Effector memory CD4-positive, alpha-beta T cell (primary cell): ENCODE measurements around the gene TTBK2.
A peak's percentile ranks its signal among the peaks of the same experiment; 100 is the strongest.

ENCODE experiments used
- DNase-seq, 3 donors: peaks; one replicate each; pipeline ENCODE4 v3.0.0-alpha.2; 2020
- H3K27ac ChIP-seq: 2 replicates; pipeline ENCODE4 v1.7.0; 2013; ENCODE audit warnings: mild to moderate bottlenecking, low read length, moderate library complexity; ENCODE audit not compliant: insufficient read depth, poor library complexity, severe bottlenecking
- H3K27me3 ChIP-seq: replicated peaks from 2 replicates; pipeline ENCODE4 v1.7.0; 2013; ENCODE audit warnings: mild to moderate bottlenecking, low read length; ENCODE audit not compliant: insufficient read depth, control insufficient read depth, poor library complexity, severe bottlenecking
- H3K36me3 ChIP-seq: 2 replicates; pipeline ENCODE4 v1.7.0; 2013; ENCODE audit warnings: mild to moderate bottlenecking, low read length, moderate library complexity; ENCODE audit not compliant: control insufficient read depth, insufficient read depth
- H3K4me1 ChIP-seq: 2 replicates; pipeline ENCODE4 v1.7.0; 2013; ENCODE audit warnings: low read length, mild to moderate bottlenecking; ENCODE audit not compliant: control insufficient read depth, insufficient read depth, poor library complexity, severe bottlenecking
- H3K4me3 ChIP-seq: 2 replicates; pipeline ENCODE4 v1.7.0; 2013; ENCODE audit warnings: low read length, low read depth, mild to moderate bottlenecking; ENCODE audit not compliant: insufficient read depth, poor library complexity, severe bottlenecking
- H3K9me3 ChIP-seq: 2 replicates; pipeline ENCODE4 v1.7.0; 2013; ENCODE audit warnings: mild to moderate bottlenecking, low read length, moderate library complexity; ENCODE audit not compliant: control insufficient read depth

The TTBK2 gene

DNA sequence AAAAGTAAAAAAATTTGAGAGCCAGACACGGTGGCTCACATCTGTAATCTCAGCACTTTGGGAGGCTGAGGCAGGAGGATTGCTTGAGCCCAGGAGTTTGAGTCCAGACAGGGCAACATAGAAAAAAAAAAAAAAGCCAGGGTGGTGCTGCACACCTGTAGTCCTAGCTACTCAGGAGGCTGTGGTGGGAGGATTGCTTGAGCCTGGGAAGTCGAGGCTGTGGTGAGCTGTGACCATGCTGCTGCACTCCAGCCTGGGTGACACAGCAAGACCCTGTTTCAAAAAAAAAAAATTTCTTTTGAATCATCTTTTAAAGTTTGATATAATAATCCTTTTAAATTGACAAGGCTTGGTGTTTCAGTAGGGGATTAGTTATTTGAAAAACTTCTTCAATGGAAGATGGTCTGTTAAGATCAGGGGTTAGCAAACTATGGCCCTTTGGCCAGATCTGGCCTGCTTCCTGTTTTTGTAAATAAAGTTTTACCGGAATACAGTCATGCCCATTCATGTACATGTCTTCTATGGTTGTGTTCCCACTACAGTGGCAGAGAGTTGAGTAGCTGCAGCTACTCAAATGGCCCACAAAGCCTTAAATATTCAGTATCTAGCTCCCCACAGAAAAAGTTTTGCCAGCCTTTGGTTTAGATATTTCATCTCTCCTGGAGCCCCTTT, 212.6 kb downstream of the TTBK2 start:
- no peaks in the 10 kb centered on the region for H3K36me3 ChIP-seq
- H3K27ac ChIP-seq: no peak overlapping the region
- H3K4me1 ChIP-seq: no peaks in the 10 kb centered on the region
- no peaks in the 10 kb centered on the region for H3K27me3 ChIP-seq
- no peaks in the 10 kb centered on the region for H3K9me3 ChIP-seq
- DNase-seq: no peak
- H3K4me3 ChIP-seq: no peak overlapping the region

DNA sequence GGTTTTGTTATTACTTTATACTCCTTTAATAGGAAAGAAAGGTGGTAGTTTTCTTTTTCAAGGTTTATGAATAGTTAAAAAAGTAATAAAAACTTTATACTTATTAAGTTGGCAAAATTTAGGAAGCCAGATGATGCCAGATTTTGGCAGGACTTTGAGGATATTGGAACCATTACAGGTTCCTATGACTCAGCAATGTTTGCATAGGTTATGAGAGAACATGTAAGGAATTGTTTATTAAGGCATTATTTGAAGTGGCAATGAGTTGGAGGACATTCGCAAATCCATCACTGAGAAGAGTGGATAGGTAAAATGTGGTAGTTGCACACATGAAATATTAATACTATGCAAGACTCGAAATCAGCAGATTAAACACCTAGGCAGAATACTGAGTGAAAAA, 213.5 kb downstream of the TTBK2 start:
- no peak for DNase-seq
- Histone ChIP-seq H3K4me3 (no peak overlapping the region), H3K36me3 (no peaks in the 10 kb centered on the region), H3K9me3 (no peaks in the 10 kb centered on the region), H3K27ac (no peak overlapping the region), H3K4me1 (no peaks in the 10 kb centered on the region), H3K27me3 (no peaks in the 10 kb centered on the region)

DNA sequence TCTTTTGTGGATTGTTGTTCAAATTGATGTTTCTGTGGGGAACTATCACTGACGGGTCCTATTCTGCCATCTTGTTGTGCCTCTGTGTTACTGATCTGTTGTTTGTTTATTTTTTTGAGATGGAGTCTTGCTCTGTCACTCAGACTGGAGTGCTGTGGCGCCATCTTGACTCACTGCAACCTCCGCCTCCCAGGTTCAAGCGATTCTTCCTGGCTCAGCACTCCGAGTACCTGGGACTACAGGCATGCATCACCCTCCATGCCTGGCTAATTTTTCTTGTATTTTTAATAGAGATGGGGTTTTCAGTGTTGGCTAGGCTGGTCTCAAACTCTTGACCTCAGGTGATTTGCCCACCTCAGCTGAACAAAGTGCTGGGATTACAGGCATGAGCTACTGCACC, 215.2 kb downstream of the TTBK2 start:
- no peaks in the 10 kb centered on the region for H3K27me3 ChIP-seq
- no peaks in the 10 kb centered on the region for H3K4me1 ChIP-seq
- no peak for DNase-seq
- no peak overlapping the region for H3K27ac ChIP-seq
- no peak overlapping the region for H3K4me3 ChIP-seq
- no peaks in the 10 kb centered on the region for H3K9me3 ChIP-seq
- H3K36me3 ChIP-seq: no peaks in the 10 kb centered on the region

DNA sequence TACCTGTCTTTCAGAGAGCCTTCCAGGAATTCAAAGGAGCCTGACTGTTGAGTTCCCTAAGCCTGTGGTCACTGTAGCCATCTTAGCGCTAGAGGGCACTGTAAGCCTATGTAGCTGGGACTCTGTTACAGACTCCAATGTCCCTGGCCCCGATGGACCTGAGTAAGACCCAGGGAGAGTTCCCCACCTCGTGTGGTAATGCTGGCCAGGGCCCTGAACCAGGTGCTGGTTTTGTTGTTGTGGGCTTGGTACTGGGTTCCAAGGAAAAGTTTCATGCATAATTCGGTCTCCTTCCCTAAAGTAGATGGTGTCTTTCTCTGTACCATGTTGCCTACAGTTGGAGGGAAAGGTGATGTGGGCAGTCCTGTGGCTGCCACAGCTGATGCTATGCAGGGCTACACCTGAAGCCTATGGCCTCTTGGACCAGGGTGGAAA, 216.1 kb downstream of the TTBK2 start:
- H3K27ac ChIP-seq: no peak overlapping the region
- H3K4me1 ChIP-seq: no peaks in the 10 kb centered on the region
- no peaks in the 10 kb centered on the region for H3K36me3 ChIP-seq
- H3K4me3 ChIP-seq: no peak overlapping the region
- DNase-seq: peak; percentile 21 to 42 (median 21)
- no peaks in the 10 kb centered on the region for H3K27me3 ChIP-seq
- H3K9me3 ChIP-seq: no peaks in the 10 kb centered on the region

DNA sequence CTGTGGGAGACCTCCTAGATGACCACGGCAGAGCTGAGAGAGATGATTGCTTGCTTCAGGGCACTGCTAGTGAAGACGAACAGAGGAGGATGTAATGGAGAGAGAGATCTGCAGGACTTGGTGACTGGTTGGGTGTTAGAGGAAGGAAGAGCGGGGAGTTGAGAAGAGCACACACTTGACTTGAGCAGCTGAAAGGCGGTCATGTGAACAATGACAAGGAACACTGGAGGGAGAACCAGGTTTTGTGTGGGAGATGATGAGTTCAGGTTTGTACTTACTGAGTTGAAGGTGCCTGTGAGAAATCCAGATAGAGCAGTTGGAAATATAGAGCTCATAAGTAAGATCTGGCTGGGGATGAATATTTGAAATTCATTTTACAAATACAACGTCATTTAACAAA, 224.0 kb downstream of the TTBK2 start:
- DNase-seq: no peak
- H3K4me1 ChIP-seq: no peaks in the 10 kb centered on the region
- H3K36me3 ChIP-seq: no peaks in the 10 kb centered on the region
- H3K4me3 ChIP-seq: no peak overlapping the region
- H3K9me3 ChIP-seq: no peaks in the 10 kb centered on the region
- no peak overlapping the region for H3K27ac ChIP-seq
- no peaks in the 10 kb centered on the region for H3K27me3 ChIP-seq

DNA sequence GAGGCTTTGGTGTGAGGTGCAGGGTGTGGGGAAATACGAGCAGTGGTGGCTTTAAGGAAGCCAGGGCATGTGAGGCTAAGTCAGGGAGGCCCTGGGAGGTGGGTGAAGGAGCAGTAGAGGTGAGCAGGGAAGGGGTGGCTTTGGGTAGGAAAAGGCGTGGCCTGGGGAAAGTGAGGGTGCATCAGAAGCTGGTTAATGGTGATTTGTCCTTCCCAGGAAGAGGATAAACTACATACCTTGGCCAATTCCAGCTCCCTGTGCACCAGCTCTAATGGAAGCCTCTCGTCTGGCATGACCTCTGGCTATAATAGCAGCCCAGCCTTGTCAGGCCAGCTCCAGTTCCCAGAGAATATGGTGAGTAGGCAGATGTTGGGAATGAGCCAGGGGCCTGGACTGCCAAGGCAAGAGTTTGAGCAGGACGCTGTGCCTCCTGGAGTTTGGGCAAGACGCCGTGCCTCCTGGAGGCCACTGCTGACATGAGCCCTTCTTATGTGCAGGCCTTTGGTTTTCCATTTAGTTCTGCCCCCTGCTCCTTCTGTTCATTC, 225.0 kb downstream of the TTBK2 start:
- no peaks in the 10 kb centered on the region for H3K9me3 ChIP-seq
- H3K27ac ChIP-seq: no peak overlapping the region
- no peaks in the 10 kb centered on the region for H3K4me1 ChIP-seq
- no peaks in the 10 kb centered on the region for H3K36me3 ChIP-seq
- no peak overlapping the region for H3K4me3 ChIP-seq
- H3K27me3 ChIP-seq: no peaks in the 10 kb centered on the region
- DNase-seq: no peak

DNA sequence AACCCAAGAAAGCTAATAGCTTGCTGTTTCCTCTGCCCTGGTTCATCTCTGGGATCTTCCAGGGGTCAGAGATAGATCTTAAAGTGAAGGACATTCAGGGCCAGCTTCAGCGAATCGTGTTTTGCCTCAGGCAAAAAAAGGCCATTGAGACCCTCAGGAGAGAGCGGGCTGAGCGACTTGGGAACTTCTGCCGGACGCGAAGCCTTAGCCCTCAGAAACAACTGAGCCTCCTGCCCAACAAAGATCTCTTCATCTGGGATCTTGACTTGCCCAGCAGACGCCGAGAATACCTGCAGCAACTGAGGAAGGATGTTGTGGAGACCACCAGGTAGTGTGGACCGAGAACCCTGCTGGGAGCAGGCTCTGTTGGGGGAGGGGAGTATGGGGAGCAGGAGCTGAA, 226.2 kb downstream of the TTBK2 start:
- DNase-seq: no peak
- Histone ChIP-seq H3K4me3 (no peak overlapping the region), H3K27me3 (no peaks in the 10 kb centered on the region), H3K4me1 (no peaks in the 10 kb centered on the region), H3K36me3 (no peaks in the 10 kb centered on the region), H3K27ac (no peak overlapping the region), H3K9me3 (no peaks in the 10 kb centered on the region)

DNA sequence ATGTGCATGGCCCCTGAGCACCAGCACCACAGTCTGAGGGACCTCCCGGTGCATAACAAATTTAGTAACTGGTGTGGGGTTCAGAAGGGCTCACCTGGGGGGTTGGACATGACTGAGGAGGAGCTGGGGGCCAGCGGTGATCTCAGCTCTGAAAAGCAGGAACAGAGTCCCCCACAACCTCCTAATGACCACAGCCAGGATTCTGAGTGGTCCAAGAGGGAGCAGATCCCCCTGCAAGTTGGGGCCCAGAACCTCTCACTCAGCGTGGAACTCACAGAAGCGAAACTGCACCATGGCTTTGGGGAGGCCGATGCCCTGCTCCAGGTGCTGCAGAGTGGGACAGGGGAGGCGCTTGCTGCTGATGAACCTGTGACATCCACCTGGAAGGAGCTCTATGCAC, 226.6 kb downstream of the TTBK2 start:
- Histone ChIP-seq H3K9me3 (no peaks in the 10 kb centered on the region), H3K27me3 (no peaks in the 10 kb centered on the region), H3K36me3 (no peaks in the 10 kb centered on the region), H3K27ac (no peak overlapping the region), H3K4me1 (no peaks in the 10 kb centered on the region), H3K4me3 (no peak overlapping the region)
- no peak for DNase-seq

DNA sequence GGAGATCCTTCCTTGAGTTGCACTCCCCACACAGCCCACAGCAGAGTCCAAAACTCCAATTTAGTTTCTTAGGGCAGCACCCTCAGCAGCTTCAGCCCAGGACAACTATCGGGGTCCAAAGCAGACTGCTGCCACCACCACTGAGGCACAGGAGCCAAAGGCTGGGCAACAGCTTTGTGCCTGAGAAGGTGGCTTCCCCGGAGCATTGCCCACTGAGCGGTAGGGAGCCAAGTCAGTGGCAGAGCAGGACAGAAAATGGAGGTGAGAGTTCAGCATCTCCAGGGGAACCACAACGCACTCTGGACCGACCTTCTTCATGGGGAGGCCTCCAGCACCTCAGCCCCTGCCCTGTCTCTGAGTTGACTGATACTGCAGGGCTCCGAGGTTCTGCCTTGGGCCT, 227.1 kb downstream of the TTBK2 start:
- DNase-seq: no peak
- Histone ChIP-seq H3K9me3 (no peaks in the 10 kb centered on the region), H3K27ac (no peak overlapping the region), H3K4me1 (no peaks in the 10 kb centered on the region), H3K4me3 (no peak overlapping the region), H3K27me3 (no peaks in the 10 kb centered on the region), H3K36me3 (no peaks in the 10 kb centered on the region)

DNA sequence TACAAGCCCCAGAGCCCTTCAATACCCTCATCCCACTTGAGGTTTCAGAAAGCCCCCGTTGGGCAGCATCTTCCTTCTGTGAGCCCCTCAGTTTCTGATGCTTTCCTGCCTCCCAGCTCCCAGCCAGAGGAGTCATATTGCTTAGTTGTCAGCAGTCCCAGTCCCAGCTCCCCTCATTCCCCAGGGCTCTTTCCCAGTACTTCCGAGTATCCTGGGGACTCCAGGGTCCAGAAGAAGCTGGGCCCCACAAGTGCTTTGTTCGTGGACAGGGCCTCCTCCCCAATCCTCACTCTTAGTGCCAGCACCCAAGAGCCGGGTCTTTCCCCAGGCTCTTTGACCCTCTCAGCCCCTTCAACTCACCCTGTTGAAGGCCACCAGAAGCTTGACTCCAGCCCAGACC, 227.6 kb downstream of the TTBK2 start:
- Histone ChIP-seq H3K27me3 (no peaks in the 10 kb centered on the region), H3K36me3 (no peaks in the 10 kb centered on the region), H3K9me3 (no peaks in the 10 kb centered on the region), H3K27ac (no peak overlapping the region), H3K4me3 (no peak overlapping the region), H3K4me1 (no peaks in the 10 kb centered on the region)
- no peak for DNase-seq
